Activated naive CD8-positive, alpha-beta T cell (primary cell): ENCODE results near the gene SAA2.
A peak's percentile ranks its signal among the peaks of the same experiment; 100 is the strongest.
"Not testable (repeated sequence)": the region's sequence is repeated elsewhere in the genome, so short reads cannot be mapped to it uniquely, and the experiment has no call there.

ENCODE experiments used
- H3K27ac Mint-ChIP-seq: one replicate; pipeline ENCODE4 v1.8.0; 2021; ENCODE audit warnings: mixed read lengths
- H3K27me3 Mint-ChIP-seq: one replicate; pipeline ENCODE4 v1.8.0; 2021; ENCODE audit warnings: mixed read lengths
- H3K36me3 Mint-ChIP-seq: one replicate; pipeline ENCODE4 v1.8.0; 2021; ENCODE audit warnings: mixed read lengths
- H3K4me1 Mint-ChIP-seq: one replicate; pipeline ENCODE4 v1.8.0; 2021; ENCODE audit warnings: low read depth, mixed read lengths
- H3K4me3 Mint-ChIP-seq: one replicate; pipeline ENCODE4 v1.8.0; 2021; ENCODE audit warnings: mild to moderate bottlenecking, mixed read lengths
- H3K9me3 Mint-ChIP-seq: one replicate; pipeline ENCODE4 v1.8.0; 2021; ENCODE audit warnings: low read depth, mixed read lengths

SAA2 gene

DNA sequence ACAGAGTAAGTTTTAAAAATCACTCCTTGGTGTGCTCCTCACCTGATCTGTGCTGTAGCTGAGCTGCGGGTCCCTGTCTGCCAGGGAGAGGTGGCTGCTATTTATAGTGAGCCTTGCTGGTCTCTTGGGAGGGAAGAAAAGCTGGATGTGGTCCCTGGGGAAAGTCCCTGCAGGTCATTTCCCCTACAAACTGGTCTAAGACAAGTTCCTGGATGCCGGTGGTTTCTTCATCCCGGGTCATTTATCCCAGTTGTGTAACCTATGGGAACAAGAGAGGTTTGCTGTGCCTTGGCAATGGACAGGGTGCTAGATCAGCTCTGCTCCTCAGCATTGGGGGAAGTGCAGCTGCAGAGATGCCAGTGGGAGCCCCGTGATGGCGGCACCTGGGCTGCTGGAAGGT lies at the start of gene SAA2:
TSS of gene SAA2 (minus strand) at position 108 of the 400 bp plus-strand sequence. CDS start 657 bp downstream, outside the sequence.
- H3K36me3 Mint-ChIP-seq, result no peaks in the 10 kb centered on the region
- H3K4me1 Mint-ChIP-seq, result peaks cover 5% of the 10 kb centered on the region
- no peak within 1 kb of the TSS for H3K4me3 Mint-ChIP-seq
- peaks cover under 1% of the 10 kb centered on the region for H3K9me3 Mint-ChIP-seq
- no peak within 1 kb of the TSS for H3K27ac Mint-ChIP-seq
- H3K27me3 Mint-ChIP-seq, result no peaks in the 10 kb centered on the region

DNA sequence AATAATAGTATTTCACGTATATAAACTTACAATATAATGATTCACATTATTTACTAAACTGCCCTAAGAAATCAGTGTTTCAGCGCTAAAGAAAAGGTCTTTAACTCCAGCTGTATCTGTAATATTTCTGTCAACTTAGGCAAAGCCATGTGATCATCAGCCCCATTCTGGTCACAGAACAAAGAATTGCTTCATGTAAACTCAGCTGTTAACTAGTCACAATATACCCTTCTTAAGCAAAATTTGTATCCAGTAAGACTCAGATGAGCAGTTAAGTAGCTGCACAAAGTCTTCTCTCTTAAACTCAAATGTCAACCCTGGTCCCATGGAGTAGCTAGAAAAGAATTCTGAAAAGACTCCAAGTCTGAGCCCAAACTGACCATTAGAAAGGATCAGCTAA lies 46.8 kb upstream of the SAA2 start:
- no peaks in the 10 kb centered on the region for H3K27me3 Mint-ChIP-seq
- no peaks in the 10 kb centered on the region for H3K4me1 Mint-ChIP-seq
- H3K27ac Mint-ChIP-seq, result no peak overlapping the region
- H3K9me3 Mint-ChIP-seq, result no peaks in the 10 kb centered on the region
- peaks cover 32% of the 10 kb centered on the region for H3K36me3 Mint-ChIP-seq
- no peak overlapping the region for H3K4me3 Mint-ChIP-seq

DNA sequence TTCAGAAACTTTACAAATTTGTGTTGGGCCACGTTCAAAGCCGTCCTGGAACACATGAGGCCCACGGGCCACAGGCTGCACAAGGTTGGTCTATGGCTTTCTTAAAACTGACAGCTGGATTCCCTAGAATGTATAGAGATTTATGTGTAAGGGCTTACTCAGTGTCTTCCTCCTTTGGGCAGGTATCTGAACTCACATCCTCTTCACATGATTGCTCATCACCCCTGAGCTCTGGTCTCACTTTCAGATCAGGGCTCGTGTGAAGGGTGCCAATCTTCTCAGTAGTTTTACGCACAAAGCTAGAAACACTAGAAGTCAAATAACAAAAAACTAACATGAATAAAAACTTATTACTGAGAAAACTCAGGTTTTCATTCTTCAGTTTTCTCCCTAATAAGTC lies 46.4 kb upstream of the SAA2 start:
- H3K27me3 Mint-ChIP-seq, result no peaks in the 10 kb centered on the region
- no peak overlapping the region for H3K4me3 Mint-ChIP-seq
- no peak overlapping the region for H3K27ac Mint-ChIP-seq
- H3K36me3 Mint-ChIP-seq, result peaks cover 32% of the 10 kb centered on the region
- no peaks in the 10 kb centered on the region for H3K4me1 Mint-ChIP-seq
- H3K9me3 Mint-ChIP-seq, result no peaks in the 10 kb centered on the region

DNA sequence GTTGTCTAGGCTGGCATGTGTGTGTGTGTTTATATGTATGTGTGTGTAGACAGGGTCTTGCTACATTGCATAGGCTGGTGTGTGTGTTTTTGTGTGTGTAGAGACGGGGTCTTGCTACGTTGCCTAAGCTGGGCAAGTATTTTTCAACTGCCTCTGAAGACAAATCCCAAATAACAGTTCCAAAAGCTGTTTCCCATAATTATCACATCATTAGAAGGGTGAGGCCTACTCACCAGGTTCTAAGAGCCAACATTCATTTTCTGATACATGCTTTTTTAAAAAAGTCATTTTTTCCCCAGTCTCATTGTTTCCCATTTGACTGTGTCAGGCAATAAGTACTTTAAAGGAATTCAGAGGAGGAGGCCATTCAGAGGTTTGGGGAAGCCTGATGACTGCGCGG lies 40.4 kb upstream of the SAA2 start:
- no peaks in the 10 kb centered on the region for H3K27me3 Mint-ChIP-seq
- H3K4me3 Mint-ChIP-seq, result no peak overlapping the region
- no peak overlapping the region for H3K27ac Mint-ChIP-seq
- H3K4me1 Mint-ChIP-seq, result no peaks in the 10 kb centered on the region
- H3K9me3 Mint-ChIP-seq, result no peaks in the 10 kb centered on the region
- H3K36me3 Mint-ChIP-seq, result peaks cover 18% of the 10 kb centered on the region

DNA sequence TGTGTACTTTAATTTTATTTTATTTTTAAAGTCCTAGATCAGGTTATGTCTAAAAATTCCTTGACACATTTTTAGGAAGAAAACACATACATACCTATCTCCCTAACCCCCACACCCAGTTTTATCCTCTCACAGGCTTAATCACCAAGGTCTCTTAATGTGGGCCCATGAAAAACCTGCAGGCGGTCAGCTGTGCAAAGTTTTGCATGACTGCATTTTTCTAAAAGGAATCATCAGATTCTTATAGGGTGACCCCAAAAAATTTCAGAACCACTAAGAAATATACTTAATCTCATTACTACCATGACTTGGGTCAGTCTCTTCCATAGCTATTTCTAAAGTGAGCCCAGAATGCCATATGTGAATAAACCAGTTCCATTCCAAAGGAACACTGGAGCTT lies 37.4 kb upstream of the SAA2 start:
- Mint-ChIP-seq H3K36me3 (peaks cover 19% of the 10 kb centered on the region), H3K4me1 (no peaks in the 10 kb centered on the region), H3K27me3 (no peaks in the 10 kb centered on the region), H3K27ac (no peak overlapping the region), H3K4me3 (no peak overlapping the region), H3K9me3 (no peaks in the 10 kb centered on the region)

DNA sequence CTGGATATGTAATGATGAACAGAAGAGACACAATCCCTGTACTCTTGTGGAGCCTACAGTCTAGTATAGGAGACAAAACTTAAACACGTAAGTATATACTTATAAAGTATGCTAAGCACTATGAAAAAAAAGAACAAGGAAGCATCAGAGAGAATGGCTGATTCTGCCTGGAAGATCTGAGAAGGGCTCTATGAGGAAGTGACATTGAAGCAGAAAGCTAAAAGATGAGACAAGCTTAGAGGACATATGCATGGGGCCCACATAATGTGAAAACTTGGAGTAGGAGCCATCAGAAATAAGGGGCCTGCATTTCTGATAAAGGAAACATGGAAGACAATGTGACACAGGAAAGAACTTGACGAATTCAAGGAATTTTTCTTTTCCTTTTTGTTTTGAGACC lies 34.2 kb upstream of the SAA2 start:
- no peaks in the 10 kb centered on the region for H3K27me3 Mint-ChIP-seq
- no peaks in the 10 kb centered on the region for H3K9me3 Mint-ChIP-seq
- H3K4me1 Mint-ChIP-seq, result peaks cover 2% of the 10 kb centered on the region
- peaks cover 23% of the 10 kb centered on the region for H3K36me3 Mint-ChIP-seq
- H3K27ac Mint-ChIP-seq, result no peak overlapping the region
- no peak overlapping the region for H3K4me3 Mint-ChIP-seq

DNA sequence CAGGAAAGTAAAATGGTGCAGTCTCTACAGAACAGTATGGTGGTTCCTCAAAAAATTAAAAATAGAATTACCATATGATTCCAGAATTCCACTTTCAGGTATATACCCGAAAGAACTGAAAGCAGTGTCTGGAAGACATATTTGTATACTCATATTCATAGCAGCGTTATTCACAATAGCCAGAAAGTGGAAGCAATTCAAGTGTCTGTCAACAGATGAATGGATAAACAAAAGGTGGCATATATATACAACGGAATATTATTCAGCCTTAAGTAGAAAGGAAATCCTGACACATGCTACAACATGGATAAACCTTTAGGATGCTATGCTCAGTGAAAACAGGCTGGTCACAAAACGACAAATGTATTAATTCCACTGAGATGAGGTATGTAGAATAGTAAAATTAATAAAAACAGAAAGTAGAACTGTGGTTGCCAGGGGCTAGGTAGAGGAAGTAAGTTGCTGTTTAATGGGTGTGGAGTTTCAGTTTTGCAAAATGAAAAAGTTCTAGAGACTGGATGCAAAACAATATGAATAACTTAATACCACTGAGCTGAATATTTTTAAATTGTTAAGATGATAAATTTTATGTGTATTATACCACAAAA lies 32.1 kb upstream of the SAA2 start:
- Mint-ChIP-seq H3K27ac (no peak overlapping the region), H3K36me3 (peaks cover 18% of the 10 kb centered on the region), H3K27me3 (no peaks in the 10 kb centered on the region), H3K4me1 (peaks cover 2% of the 10 kb centered on the region), H3K9me3 (no peaks in the 10 kb centered on the region), H3K4me3 (no peak overlapping the region)

DNA sequence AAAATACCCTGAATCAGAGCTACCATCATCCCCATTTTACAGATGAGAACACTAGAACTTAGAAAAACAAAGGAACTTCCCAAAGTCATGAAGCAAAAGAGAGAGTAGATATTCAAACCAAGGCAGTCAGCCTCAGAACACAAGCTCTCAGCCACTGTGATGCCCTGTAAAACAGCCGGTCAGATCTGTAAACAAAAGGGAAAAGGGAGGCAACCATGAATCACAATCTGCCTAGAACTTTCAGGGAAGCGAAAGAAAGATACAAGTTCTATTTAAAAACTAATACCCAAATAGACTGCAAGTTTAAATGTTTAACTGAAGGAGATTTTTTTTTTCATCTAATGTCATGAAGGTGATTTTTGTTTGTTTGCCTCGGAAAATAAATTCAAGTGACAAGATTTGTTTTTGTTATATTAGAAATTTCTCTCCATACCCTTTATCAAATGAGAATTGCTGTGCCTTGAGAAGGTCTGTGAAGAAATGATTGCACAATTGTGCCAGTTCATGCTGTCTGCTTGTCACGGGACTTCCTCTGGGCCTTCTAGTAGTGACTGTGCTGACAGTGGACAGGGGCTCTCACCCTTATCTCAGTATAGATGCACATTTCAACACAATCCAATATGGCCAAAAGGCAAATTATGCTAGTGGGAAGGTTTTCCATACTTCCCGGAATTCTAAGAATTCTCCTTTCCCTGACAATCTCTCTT lies 29.2 kb upstream of the SAA2 start:
- Mint-ChIP-seq H3K4me3 (no peak overlapping the region), H3K27me3 (no peaks in the 10 kb centered on the region), H3K36me3 (peaks cover 22% of the 10 kb centered on the region), H3K9me3 (no peaks in the 10 kb centered on the region), H3K4me1 (peaks cover 2% of the 10 kb centered on the region), H3K27ac (peak overlapping the region; percentile 8)

DNA sequence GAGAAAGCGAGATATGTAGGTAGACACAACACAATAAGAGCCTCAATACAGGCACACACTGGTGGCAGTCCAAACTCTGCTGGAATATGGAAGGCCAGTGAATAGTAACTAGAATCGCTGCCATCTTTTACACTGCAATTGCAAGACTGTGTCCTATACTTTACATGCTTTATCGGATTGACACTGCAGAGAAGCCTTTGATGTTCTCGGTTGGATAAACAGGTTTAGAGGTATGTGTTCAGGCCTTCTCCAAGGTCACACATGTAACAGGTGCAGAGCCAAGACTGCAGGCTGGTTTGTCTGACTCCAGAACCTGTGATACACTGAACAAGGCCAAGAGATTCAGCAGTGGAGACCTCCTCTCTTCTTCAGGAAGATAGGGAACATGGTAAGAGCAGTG lies 22.7 kb upstream of the SAA2 start:
- Mint-ChIP-seq H3K36me3 (peaks cover 8% of the 10 kb centered on the region), H3K27ac (no peak overlapping the region), H3K27me3 (no peaks in the 10 kb centered on the region), H3K9me3 (no peaks in the 10 kb centered on the region), H3K4me3 (no peak overlapping the region), H3K4me1 (no peaks in the 10 kb centered on the region)

DNA sequence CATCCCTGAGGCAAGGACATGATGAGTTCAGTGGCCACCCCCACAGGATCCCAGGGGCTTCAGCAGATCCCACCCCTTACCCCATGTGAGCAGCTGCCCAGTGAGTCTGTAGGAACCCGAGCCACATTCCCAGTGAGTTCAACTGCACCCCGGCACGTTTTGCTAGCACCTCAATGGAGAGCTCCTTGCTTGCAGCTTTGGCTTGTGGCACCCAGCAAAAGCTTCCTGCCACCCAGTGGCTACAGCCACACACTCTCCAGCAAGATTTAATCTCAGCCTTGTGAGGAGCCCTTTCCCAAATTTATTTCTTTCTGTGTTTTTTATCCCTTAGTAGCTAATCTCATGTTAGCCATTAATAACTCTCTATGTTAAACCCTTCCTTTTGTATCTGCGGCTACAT lies 21.6 kb upstream of the SAA2 start:
- no peaks in the 10 kb centered on the region for H3K9me3 Mint-ChIP-seq

DNA sequence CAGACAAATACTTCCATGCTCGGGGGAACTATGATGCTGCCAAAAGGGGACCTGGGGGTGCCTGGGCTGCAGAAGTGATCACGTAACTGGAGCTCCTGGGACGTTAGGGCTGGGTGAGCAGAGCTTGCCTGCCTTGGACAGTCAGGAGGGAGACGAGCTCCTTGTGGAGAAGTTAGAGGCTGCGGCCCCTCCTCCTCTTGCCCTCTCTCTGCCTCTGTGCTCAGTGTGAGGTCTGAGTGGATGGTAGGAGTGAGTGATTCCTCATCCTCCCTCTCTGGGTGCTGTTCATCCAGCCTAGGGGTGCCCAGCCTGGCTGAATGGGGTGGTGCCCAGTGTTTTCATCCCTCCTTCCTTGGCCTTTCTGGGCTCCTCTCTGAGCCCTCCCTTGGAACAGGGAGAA lies 20.8 kb upstream of the SAA2 start:
- H3K27me3 Mint-ChIP-seq, H3K4me1 Mint-ChIP-seq, H3K9me3 Mint-ChIP-seq, H3K36me3 Mint-ChIP-seq, H3K4me3 Mint-ChIP-seq, H3K27ac Mint-ChIP-seq: not testable (repeated sequence)

More for the DNA sequence above, 21.6 kb upstream of the SAA2 start:
- H3K4me3 Mint-ChIP-seq, result no peak overlapping the region
- H3K36me3 Mint-ChIP-seq, result peaks cover 5% of the 10 kb centered on the region
- H3K27me3 Mint-ChIP-seq, result no peaks in the 10 kb centered on the region
- H3K4me1 Mint-ChIP-seq, result no peaks in the 10 kb centered on the region
- no peak overlapping the region for H3K27ac Mint-ChIP-seq

DNA sequence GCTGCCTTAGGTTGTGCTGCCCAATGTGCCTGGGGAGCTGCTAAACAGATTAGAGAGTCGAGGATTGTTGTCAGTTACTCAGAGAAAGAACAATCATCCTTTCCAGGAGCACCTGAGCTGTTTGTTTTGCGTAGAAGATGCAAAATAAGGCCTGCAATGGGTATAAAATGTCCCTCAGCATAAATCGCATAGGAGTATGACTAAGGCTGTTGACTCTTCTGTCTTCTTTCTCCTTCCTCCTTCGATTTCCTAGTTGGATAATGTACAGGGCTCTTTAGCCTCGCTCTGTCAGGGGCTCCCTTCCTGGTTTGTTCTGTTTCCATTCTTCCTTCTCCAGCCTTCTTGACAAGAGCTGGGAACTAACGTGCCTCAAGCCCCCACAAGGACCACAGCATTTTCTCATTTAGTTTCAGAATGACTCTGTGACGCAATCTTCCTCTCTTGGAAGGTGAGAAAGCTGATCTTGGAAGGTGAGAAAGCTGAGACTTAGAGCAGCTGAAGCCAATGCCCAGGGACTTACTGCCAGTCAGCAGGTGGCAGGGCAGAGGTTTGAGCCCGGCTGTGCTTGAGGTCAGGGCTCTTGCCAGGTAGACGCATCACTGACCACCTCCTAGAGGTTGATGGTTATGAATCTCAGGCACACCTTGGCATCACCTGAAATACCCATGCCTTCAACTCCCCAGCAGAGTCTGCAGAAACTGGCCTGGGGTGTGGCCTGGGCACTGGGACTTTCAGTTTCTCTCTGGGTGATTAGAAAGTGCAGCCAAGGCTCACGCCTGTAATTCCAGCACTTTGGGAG lies 19.1 kb upstream of the SAA2 start:
- H3K27ac Mint-ChIP-seq, H3K27me3 Mint-ChIP-seq, H3K4me1 Mint-ChIP-seq, H3K9me3 Mint-ChIP-seq, H3K36me3 Mint-ChIP-seq, H3K4me3 Mint-ChIP-seq: not testable (repeated sequence)

DNA sequence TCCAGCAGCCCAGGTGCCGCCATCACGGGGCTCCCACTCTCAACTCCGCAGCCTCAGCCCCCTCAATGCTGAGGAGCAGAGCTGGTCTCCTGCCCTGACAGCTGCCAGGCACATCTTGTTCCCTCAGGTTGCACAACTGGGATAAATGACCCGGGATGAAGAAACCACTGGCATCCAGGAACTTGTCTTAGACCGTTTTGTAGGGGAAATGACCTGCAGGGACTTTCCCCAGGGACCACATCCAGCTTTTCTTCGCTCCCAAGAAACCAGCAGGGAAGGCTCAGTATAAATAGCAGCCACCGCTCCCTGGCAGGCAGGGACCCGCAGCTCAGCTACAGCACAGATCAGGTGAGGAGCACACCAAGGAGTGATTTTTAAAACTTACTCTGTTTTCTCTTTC lies 17.5 kb upstream of the SAA2 start, which contains the start of gene SAA1:
TSS of gene SAA1 (plus strand) at position 316 of the 400 bp plus-strand sequence. CDS start 624 bp downstream, outside the sequence.
- no peaks in the 10 kb centered on the region for H3K36me3 Mint-ChIP-seq
- H3K27ac Mint-ChIP-seq, result no peak within 1 kb of the TSS
- H3K9me3 Mint-ChIP-seq, result no peaks in the 10 kb centered on the region

DNA sequence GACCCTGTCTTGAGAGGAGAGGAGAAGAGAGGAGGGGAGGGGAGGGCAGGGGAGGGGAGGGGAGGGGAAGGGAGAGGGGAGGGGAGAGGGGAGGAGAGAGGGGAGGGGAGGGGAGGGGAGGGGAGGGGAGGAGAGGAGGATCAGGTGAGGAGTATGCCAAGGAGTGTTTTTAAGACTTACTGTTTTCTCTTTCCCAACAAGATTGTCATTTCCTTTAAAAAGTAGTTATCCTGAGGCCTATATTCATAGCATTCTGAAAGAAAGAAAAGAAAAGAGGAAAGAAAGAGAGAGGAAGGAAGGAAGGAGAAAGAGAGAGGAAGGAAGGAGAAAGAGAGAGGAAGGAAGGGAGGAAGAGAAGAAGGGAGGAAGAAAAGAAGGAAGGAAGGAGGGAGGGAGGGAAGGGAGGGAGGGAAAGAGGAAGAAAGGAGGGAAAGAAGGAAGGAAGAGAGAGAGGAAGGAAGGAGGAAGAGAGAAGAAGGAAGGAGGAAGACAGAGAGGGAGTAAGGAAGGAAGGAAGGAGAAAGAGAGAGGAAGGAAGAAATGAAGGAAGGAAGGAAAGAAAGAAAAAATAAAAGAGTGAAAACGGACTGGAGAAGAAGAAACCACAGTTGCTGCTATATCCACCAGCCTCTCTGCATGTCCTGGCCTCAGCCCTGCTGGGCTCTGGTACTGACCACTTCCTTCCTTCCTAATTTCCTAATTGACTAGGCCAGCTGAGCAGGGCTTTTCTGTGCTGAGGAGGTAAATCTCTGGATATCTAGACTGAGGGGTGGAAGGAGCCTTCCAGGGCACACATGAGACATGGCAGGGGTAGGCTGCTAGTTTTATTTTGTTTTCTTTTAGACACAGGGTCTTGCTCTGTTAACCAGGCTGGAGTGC lies 16.4 kb upstream of the SAA2 start:
- H3K4me3 Mint-ChIP-seq, result no peak overlapping the region
- no peaks in the 10 kb centered on the region for H3K9me3 Mint-ChIP-seq

More for the DNA sequence above, 17.5 kb upstream of the SAA2 start, which contains the start of gene SAA1:
- no peaks in the 10 kb centered on the region for H3K4me1 Mint-ChIP-seq
- H3K4me3 Mint-ChIP-seq, result no peak within 1 kb of the TSS
- no peaks in the 10 kb centered on the region for H3K27me3 Mint-ChIP-seq

More for the DNA sequence above, 16.4 kb upstream of the SAA2 start:
- no peaks in the 10 kb centered on the region for H3K36me3 Mint-ChIP-seq
- no peaks in the 10 kb centered on the region for H3K27me3 Mint-ChIP-seq
- no peaks in the 10 kb centered on the region for H3K4me1 Mint-ChIP-seq
- no peak overlapping the region for H3K27ac Mint-ChIP-seq
